GM10248 (cell line): Measurements from ENCODE around the gene TNFRSF4.

Experiments used
- CTCF ChIA-PET: fragments of 300-600 bp; sonication (Branson Sonifier 250); formaldehyde crosslinking; extraction: SDS; loops from one replicate; lab custom pipeline; 2021; ENCODE audit warnings: antibody characterized with exemption; lab: Yijun Ruan, JAX
- POLR2A ChIA-PET: fragments of 350-650 bp; sonication (Branson Sonifier 250); formaldehyde crosslinking; extraction: SDS; loops from one replicate; lab custom pipeline; 2020; ENCODE audit warnings: antibody characterized with exemption; lab: Yijun Ruan, JAX
- DNase-seq: peaks from one replicate; pipeline ENCODE4 v3.0.0; 2012; ENCODE audit errors: extremely low spot score
- TF ChIP-seq, protein P1 (sequence below): IDR thresholded peaks from 2 replicates; pipeline ENCODE4 v1.5.1; 2012; ENCODE audit warnings: mild to moderate bottlenecking, low read depth; ENCODE audit errors: extremely low read depth, missing control alignments, control extremely low read depth

TNFRSF4 gene

GRCh38 chr1:1231400-1232207 is 17.7 kb upstream of the TNFRSF4 start, which contains the start of gene SDF4:
Gene SDF4 (minus strand): TSS chr1:1232001. CDS start chr1:1228772, 3,229 bp downstream.
- ChIA-PET POLR2A (interaction anchor here (0.6 kb wide), 1 partner anchor 144 kb away, joined by 3 read pairs; the partner anchor contains the start of gene AURKAIP1), CTCF (interaction anchor here (0.8 to 2.9 kb wide), 7 partner anchors 10 to 168 kb away, joined by 3 to 8 read pairs (median 3); partner anchors contain the start of gene UBE2J2)
- TF ChIP-seq, protein P1, sequence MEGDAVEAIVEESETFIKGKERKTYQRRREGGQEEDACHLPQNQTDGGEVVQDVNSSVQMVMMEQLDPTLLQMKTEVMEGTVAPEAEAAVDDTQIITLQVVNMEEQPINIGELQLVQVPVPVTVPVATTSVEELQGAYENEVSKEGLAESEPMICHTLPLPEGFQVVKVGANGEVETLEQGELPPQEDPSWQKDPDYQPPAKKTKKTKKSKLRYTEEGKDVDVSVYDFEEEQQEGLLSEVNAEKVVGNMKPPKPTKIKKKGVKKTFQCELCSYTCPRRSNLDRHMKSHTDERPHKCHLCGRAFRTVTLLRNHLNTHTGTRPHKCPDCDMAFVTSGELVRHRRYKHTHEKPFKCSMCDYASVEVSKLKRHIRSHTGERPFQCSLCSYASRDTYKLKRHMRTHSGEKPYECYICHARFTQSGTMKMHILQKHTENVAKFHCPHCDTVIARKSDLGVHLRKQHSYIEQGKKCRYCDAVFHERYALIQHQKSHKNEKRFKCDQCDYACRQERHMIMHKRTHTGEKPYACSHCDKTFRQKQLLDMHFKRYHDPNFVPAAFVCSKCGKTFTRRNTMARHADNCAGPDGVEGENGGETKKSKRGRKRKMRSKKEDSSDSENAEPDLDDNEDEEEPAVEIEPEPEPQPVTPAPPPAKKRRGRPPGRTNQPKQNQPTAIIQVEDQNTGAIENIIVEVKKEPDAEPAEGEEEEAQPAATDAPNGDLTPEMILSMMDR: no peak
- DNase-seq: peak; percentile 100

- POLR2A ChIA-PET: no interaction called here
- TF ChIP-seq, protein P1: no peak
- CTCF ChIA-PET: interaction anchor here (0.8 to 2.9 kb wide), 6 partner anchors 11 to 167 kb away, joined by 3 to 8 read pairs (median 3); partner anchors contain the start of gene UBE2J2
- DNase-seq: no peak
Measured at GRCh38 chr1:1230656-1231399, 16.9 kb upstream of the TNFRSF4 start.

GRCh38 chr1:1229770-1230169 is 15.8 kb upstream of the TNFRSF4 start:
- CTCF ChIA-PET: interaction anchor here (1.0 to 2.9 kb wide), 2 partner anchors 17 to 107 kb away, joined by 3 to 8 read pairs; no protein-coding TSS in a partner anchor
- no peak for DNase-seq

DNA sequence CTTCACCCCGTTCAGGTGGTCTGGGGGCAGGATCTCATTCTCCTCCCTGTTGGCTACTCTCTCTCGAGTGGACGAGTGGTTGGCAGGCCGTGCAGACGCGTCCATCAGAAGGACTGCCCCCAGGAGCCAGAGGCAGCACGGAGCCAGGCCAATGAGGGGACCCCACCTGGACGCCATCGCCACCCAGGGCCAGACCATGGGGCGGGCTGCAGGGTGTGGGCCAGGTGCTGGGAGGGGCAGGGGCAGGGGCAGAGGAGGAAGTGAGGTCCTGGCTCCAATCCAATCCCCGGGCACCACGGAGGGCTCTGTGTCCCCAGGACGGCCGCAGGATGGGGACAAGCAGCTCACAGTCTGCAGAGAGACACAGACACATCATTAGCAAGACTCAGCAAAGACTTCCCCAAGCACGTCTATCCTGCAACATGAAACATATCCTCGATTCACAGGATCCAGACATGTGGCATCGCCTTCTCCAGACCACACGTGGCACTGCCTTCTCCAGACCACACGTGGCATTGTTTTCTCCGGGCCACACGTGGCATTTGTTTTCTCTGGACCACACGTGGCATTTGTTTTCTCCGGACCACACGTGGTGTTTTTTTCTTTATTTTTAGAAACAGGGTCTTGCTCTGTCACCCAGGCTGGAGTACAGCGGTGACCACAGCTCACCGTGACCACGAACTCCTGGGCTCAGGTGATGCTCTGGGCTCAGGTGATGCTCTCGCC is 14.8 kb upstream of the TNFRSF4 start:
- CTCF ChIA-PET: interaction anchor here (1.0 to 2.9 kb wide), 2 partner anchors 16 to 106 kb away, joined by 3 to 8 read pairs; no protein-coding TSS in a partner anchor
- no peak for DNase-seq

More at GRCh38 chr1:1229770-1230169, 15.8 kb upstream of the TNFRSF4 start:
- POLR2A ChIA-PET: interaction anchor here (0.5 kb wide), 1 partner anchor 15 kb away, joined by 3 read pairs; no protein-coding TSS in a partner anchor
- TF ChIP-seq, protein P1: no peak

DNA sequence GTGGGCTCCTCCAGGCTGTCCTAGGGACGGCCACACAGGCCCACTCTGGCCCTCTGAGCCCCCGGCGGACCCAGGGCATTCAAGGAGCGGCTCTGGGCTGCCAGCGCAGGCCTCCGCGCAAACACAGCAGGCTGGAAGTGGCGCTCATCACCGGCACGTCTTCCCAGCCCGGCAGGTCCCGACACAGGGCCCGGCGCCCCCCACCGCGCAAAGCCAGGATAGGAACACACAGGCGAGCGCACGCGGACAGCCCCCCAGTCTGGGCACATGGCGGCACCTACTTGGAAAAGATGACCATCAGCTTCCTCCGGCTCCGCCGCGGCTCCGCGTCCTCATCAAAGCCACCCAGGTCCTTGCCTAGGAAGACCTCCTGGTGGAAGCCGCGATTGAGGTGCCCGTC is 14.2 kb upstream of the TNFRSF4 start:
- ChIA-PET CTCF (no interaction called here), POLR2A (no interaction called here)
- DNase-seq: no peak
- TF ChIP-seq, protein P1: no peak

More for the DNA sequence above, 14.8 kb upstream of the TNFRSF4 start:
- POLR2A ChIA-PET: interaction anchor here (0.5 kb wide), 1 partner anchor 14 kb away, joined by 3 read pairs; no protein-coding TSS in a partner anchor
- TF ChIP-seq, protein P1: no peak

- POLR2A ChIA-PET: no interaction called here
- CTCF ChIA-PET: interaction anchor here (0.9 to 2.7 kb wide), 2 partner anchors 11 to 105 kb away, joined by 5 to 10 read pairs; no protein-coding TSS in a partner anchor
- no peak for DNase-seq
- TF ChIP-seq, protein P1: no peak
Measured at GRCh38 chr1:1227386-1227785, 13.4 kb upstream of the TNFRSF4 start.
